ENCODE results near the gene RSRC2. TPM values are rescaled to one million over a fixed set of nuclear protein-coding genes. Genes with fewer than 3 reads are reported as not detected.

RSRC2 gene
- total RNA-seq, 2 experiments from 2014 or later = 339 to 341 TPM

DNA sequence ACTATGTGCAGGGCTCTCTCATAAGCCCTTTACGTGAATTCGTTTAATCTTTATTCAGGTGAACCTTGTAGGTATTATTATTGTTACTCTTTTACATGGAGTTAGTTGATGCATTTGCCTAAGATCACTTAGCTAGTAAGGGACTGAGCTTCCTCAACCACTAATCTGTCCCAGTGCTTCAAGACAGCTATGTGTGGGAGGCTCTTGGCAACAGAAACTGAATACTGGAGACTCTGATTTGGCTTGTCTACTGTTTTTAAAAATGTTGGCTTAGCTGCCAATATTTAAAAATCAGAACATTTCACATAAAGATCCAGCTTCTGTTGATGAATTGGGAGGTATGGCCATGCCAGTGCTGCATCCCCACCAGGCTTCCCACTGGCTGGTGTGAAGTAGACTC is 7.1 kb upstream of the RSRC2 start:
- TF ChIP-seq, protein P1, sequence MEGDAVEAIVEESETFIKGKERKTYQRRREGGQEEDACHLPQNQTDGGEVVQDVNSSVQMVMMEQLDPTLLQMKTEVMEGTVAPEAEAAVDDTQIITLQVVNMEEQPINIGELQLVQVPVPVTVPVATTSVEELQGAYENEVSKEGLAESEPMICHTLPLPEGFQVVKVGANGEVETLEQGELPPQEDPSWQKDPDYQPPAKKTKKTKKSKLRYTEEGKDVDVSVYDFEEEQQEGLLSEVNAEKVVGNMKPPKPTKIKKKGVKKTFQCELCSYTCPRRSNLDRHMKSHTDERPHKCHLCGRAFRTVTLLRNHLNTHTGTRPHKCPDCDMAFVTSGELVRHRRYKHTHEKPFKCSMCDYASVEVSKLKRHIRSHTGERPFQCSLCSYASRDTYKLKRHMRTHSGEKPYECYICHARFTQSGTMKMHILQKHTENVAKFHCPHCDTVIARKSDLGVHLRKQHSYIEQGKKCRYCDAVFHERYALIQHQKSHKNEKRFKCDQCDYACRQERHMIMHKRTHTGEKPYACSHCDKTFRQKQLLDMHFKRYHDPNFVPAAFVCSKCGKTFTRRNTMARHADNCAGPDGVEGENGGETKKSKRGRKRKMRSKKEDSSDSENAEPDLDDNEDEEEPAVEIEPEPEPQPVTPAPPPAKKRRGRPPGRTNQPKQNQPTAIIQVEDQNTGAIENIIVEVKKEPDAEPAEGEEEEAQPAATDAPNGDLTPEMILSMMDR (IDR thresholded peaks at IDR 0.05) = no peak
- ATAC-seq (ENCODE audit: poor library complexity) (no peak), DNase-seq (no peak)
- Mint-ChIP-seq H3K27ac (no peak overlapping the region), H3K4me3 (no peak overlapping the region), H3K27me3 (no peaks in the 10 kb centered on the region), H3K9me3 (no peaks in the 10 kb centered on the region), H3K36me3 (ENCODE audit: low read depth) (peaks cover 18% of the 10 kb centered on the region), H3K4me1 (ENCODE audit: low read depth) (no peaks in the 10 kb centered on the region)
- no peak overlapping the region for H3K27ac ChIP-seq (ENCODE audit: low read depth in 1 of 2, low read length in 2 of 2)
- H3K36me3 ChIP-seq (ENCODE audit: insufficient read depth, low read length) = peaks cover 18% of the 10 kb centered on the region
- ChIA-PET CTCF (no interaction called here), POLR2A (no interaction called here)
- H3K4me3 ChIP-seq (ENCODE audit: low read length) = no peak overlapping the region
- no peaks in the 10 kb centered on the region for H3K9me3 ChIP-seq (ENCODE audit: control insufficient read depth in 1 of 2, insufficient read depth in 1 of 2, low read length in 2 of 2)
- no peaks in the 10 kb centered on the region for H3K27me3 ChIP-seq (ENCODE audit: control insufficient read depth in 1 of 2, insufficient read depth in 2 of 2, low read length in 2 of 2)
- H3K4me1 ChIP-seq (ENCODE audit: insufficient read depth, low read length) = no peaks in the 10 kb centered on the region
- intact Hi-C loops (cut with DNase I, micrococcal nuclease) = no loop called here

DNA sequence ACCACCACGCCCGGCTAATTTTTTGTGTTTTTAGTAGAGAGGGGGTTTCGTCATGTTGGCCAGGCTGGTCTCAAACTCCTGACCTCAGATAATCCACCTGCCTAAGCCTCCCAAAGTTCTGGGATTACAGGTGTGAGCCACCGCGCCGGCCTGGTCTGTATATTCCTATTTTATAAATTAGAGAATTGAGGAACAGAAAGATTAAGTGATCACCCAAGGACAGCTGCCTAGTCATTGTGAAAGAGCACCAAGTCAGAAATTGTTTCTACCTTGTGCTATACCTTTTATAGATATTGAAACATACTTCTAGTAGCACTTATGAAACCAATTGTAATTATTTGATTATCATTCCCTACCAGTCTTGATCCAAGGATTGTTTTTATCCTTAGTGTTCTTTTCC is 2.3 kb upstream of the RSRC2 start:
- CTCF ChIA-PET = interaction anchor here (0.6 kb wide), 2 partner anchors 126 to 267 kb away, joined by 3 read pairs; no protein-coding TSS in a partner anchor

DNA sequence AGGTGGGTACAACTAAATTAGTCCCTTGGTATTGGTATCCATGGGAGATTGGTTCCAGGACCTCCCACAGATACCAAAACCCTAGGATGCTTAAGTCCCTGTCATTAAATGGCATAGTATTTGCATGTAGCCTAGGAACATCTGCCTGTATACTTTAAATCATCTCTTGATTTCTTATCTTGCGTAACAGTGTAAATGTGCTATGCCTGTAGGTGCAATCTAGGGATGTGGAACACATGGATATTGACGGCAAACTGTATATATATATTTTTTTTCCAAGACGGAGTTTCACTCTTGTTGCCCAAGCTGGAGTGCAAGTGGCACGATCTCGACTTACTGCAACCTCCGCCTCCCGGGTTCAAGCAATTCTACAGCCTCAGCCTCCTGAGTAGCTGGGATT is 1.8 kb upstream of the RSRC2 start:
- Histone ChIP-seq H3K27ac (ENCODE audit: low read depth in 1 of 2, low read length in 2 of 2) (no peak overlapping the region), H3K9me3 (ENCODE audit: control insufficient read depth in 1 of 2, insufficient read depth in 1 of 2, low read length in 2 of 2) (no peaks in the 10 kb centered on the region), H3K36me3 (ENCODE audit: insufficient read depth, low read length) (peaks cover 22% of the 10 kb centered on the region), H3K4me3 (ENCODE audit: low read length) (no peak overlapping the region), H3K27me3 (ENCODE audit: control insufficient read depth in 1 of 2, insufficient read depth in 2 of 2, low read length in 2 of 2) (no peaks in the 10 kb centered on the region), H3K4me1 (ENCODE audit: insufficient read depth, low read length) (peaks cover 11% of the 10 kb centered on the region)
- peaks cover 26% of the 10 kb centered on the region for H3K36me3 Mint-ChIP-seq (ENCODE audit: low read depth)
- peaks cover 19% of the 10 kb centered on the region for H3K4me1 Mint-ChIP-seq (ENCODE audit: low read depth)
- no peak for ATAC-seq (ENCODE audit: poor library complexity)
- no peak for DNase-seq
- POLR2A ChIA-PET = interaction anchor here (8.9 kb wide), 1 partner anchor 28 kb away, joined by 208 read pairs; the partner anchor contains the start of gene ZCCHC8
- TF ChIP-seq, protein P1 (IDR thresholded peaks at IDR 0.05) = no peak
- H3K4me3 Mint-ChIP-seq = peak overlapping the region; percentile 23
- no peaks in the 10 kb centered on the region for H3K27me3 Mint-ChIP-seq
- H3K9me3 Mint-ChIP-seq = no peaks in the 10 kb centered on the region
- intact Hi-C loops (cut with DNase I, micrococcal nuclease) = loop anchor here in 1 of 2 experiments (5.0 to 10.0 kb wide), 5 partner anchors 301 to 1074 kb away; partner anchors contain the start of genes DDX55, DIABLO, MPHOSPH9 and MTRFR
- CTCF ChIA-PET = interaction anchor here (0.6 kb wide), 1 partner anchor 126 kb away, joined by 3 read pairs; no protein-coding TSS in a partner anchor
- H3K27ac Mint-ChIP-seq = no peak overlapping the region

More for the DNA sequence above, 2.3 kb upstream of the RSRC2 start:
- DNase-seq (no peak), ATAC-seq (ENCODE audit: poor library complexity) (no peak)
- Histone ChIP-seq H3K27me3 (ENCODE audit: control insufficient read depth in 1 of 2, insufficient read depth in 2 of 2, low read length in 2 of 2) (no peaks in the 10 kb centered on the region), H3K36me3 (ENCODE audit: insufficient read depth, low read length) (peaks cover 20% of the 10 kb centered on the region), H3K27ac (ENCODE audit: low read depth in 1 of 2, low read length in 2 of 2) (no peak overlapping the region), H3K4me3 (ENCODE audit: low read length) (no peak overlapping the region), H3K9me3 (ENCODE audit: control insufficient read depth in 1 of 2, insufficient read depth in 1 of 2, low read length in 2 of 2) (no peaks in the 10 kb centered on the region), H3K4me1 (ENCODE audit: insufficient read depth, low read length) (peaks cover 11% of the 10 kb centered on the region)
- POLR2A ChIA-PET = interaction anchor here (8.9 kb wide), 1 partner anchor 28 kb away, joined by 208 read pairs; the partner anchor contains the start of gene ZCCHC8
- TF ChIP-seq, protein P1 (IDR thresholded peaks at IDR 0.05) = no peak
- H3K4me3 Mint-ChIP-seq = no peak overlapping the region
- intact Hi-C loops (cut with DNase I, micrococcal nuclease) = loop anchor here in 1 of 2 experiments (5.0 to 10.0 kb wide), 5 partner anchors 302 to 1073 kb away; partner anchors contain the start of genes DDX55, DIABLO, MPHOSPH9 and MTRFR
- H3K27ac Mint-ChIP-seq = no peak overlapping the region
- H3K4me1 Mint-ChIP-seq (ENCODE audit: low read depth) = peaks cover 14% of the 10 kb centered on the region
- peaks cover 22% of the 10 kb centered on the region for H3K36me3 Mint-ChIP-seq (ENCODE audit: low read depth)
- H3K27me3 Mint-ChIP-seq = no peaks in the 10 kb centered on the region
- no peaks in the 10 kb centered on the region for H3K9me3 Mint-ChIP-seq
